GM18870 (cell line): ENCODE measurements around the gene CMTM8.
A peak's percentile ranks its signal among the peaks of the same experiment; 100 is the strongest.
"Not testable (repeated sequence)": the region's sequence is repeated elsewhere in the genome, so short reads cannot be mapped to it uniquely, and the experiment has no call there.

Experiments
- ATAC-seq: cut with Tn5 transposase; IDR thresholded peaks from one replicate; pipeline ENCODE4 v1.9.1; 2021; ENCODE audit warnings: moderate library complexity; ENCODE audit not compliant: unreplicated experiment

CMTM8 gene

DNA sequence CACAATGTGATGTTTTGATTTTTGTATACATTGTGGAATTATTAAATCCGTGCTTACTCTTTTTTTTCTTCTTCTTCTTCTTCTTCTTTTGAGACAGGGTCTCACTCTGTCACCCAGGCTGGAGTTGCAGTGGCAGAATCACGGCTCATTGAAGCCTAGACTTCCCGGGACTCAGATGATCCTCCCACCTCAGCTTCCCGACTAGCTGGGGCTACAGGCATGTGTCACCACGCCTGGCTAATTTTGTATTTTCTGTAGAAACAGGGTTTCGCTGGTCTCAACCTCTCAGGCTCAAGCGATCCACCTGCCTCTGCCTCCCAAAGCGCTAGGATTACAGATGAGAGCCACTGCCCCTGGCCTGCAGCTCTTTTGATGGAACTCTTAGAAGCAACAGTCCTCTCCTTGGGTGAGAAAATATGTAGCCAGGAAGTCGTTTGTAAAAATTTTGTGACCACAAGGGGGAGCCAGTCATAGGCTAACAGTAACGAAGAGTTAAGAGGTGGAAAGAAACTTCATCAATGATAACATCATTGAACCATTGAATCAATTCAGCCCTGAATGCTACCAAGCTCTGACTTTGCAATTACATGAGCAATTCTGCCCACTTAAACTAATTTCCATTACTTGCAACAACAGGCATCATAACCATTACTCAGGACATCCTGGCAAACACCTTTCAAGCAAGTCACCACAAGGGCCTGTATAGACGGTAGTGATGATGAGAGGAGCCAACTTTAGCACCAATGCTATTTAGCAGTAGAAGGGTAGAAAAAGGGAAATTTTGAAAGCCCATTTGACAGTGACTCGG lies 136.5 kb downstream of the CMTM8 start:
- no peak for ATAC-seq

DNA sequence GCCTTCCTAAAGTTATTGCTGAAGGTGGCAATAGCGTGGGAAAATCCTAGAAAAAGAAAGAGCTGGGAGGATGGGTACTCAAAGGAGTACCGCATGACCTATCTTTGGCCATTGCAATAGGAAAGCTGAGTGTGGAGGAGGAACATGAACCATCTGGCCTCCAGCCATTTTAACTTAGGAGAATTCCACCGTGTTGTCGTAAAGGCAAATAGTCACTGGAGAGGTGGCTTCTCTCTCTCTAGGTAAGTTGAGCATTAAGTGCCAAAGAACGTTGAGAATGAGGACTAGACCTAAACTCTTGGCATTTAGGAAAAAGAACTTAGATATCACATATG lies 137.1 kb downstream of the CMTM8 start:
- no peak for ATAC-seq

DNA sequence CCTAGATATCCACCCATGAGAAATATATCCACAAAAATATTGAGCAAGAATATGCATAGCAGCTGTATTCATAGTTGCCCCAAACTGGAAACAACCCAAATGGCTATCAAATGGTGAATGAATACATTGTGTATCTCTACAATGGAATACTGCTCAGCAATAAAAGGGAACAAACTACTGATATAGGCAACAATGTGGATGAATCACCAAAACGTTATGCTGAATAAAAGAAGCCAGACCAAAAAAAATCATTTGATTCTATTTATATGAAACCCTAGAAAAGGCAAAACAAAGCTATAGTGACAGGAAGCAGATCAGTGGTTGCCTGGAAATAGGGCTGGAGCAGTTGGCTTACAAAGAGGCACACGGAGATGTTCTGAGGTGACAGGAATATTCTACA lies 137.6 kb downstream of the CMTM8 start:
- no peak for ATAC-seq

DNA sequence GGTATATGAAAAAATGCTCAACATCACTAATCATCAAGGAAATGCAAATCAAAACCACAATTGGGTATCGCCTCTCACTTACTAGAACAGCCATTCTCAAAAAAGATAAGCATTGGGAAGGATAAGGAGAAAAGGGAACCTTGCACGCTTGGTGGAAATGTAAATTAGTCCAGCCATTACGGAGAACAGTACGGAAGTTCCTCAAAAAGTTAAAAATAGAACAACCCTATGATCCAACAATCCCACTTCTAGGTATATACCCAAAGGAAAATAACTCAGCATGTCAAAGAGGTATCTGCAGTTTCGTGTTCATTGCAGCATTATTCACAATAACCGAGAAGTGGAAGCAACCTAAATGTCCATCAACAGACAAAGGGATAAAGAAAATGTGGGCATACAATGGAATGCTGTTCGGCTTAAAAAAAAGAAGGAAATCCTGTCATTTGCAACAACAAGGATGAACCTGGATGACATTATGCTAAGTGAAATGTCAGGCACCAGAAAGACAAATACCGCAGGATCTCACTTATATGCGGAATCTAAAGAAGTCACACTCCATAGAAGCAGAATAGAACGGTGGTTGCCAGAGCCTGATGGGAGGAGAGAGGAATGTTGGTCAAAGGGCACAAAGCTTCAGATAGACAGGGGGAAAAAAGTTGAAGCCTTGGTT lies 141.5 kb downstream of the CMTM8 start:
- ATAC-seq, result no peak

DNA sequence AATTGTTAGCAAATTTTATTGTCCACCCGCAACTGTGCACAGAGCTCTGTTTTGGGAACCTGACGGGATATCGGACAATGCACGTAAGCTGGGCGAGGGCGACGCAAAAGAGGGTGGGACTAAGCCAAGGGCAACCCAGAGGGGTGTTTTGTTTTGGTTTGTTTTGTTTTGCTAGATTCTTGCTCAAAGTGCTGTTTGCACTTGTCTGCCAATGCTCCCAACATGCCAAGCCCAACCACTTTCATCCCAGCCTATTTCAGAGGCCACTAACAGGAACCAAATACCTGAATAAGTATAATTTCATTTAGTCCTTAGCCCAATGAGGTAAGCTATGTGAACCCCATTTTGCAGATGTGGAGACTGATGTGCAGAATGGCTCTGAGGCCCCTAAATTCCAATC lies 143.4 kb downstream of the CMTM8 start:
- ATAC-seq, result no peak

DNA sequence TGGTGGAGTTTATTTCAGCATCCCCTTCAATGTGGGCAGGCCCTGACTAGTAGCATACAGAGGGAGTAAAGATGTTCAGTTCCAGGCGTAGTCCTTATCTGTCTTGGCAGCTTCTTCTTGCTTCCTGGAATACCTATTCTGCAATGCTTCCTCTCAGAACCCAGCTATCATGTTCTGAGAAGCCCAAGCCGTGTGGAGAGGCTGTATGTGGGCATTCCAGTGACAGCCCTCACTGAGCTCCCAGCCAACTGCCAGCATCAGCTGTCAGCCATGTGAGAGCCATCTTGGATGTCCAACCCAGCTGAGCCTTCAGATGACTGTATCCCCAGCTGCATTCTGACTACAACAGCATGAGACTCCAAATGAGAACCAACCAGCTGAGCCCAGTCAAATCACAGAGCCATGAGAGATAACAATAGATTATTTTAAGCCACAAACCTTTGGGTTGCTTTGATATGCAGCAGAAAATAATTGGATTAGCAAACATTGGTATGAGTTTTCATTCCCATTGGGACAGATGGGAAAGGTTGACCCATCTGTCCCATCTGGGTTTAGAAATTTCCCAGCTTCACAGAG lies 144.7 kb downstream of the CMTM8 start:
- no peak for ATAC-seq

DNA sequence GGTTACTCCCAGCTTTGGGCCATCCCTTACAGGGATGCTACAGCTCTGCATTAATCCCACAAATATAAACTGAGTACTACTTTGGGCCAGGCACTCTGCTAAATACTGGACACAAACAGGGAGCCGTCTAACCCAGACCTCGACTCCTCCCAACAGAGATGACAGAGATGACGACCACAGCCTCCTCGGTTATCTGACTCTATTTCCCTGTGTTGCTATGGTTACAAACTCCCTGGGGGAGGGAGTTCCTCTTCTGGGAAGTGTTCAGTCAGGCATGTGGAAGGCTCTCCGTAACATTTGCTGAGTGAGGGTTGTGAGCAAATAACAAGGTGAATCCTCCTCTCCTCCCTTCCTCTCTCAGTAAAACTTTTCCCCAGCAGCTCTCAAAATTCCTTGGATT lies 146.5 kb downstream of the CMTM8 start:
- no peak for ATAC-seq

DNA sequence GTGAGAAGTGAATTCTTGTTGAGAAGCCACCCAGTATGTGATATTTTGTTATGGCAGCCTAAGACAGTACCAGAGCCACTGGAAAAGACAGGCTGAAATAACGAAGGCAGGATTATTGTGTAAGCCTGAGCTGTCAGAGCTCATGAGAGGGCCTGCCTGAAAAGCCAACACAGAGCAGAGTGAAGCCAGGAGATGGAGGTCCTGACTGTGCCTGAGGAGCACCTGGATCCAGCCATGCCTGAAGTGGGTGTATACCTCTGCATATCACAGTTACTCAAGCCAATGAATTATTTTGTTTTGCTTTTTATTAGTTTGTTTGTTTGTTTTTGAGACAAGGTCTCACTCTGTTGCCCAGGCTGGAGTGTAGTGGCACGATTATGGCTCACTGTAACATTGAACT lies 149.0 kb downstream of the CMTM8 start:
- no peak for ATAC-seq

DNA sequence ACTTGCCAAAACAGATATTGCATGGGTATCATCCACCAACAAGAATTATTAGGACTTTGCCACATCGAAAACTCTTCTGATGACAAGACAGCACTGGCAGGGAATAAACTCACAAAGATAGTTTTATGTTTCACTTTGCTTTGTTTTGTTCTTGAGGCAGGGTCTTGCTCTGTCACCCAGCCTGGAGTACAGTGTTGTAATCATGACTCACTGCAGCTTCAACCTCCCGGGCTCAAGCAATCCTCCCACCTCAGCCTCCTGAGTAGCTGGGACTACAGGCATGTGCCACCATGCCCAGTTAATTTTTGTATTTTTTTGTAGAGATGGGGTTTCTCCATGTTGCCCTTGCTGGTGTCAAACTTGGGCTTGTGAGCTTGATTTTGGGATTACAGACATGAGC lies 151.1 kb downstream of the CMTM8 start:
- ATAC-seq, result not testable (repeated sequence)

DNA sequence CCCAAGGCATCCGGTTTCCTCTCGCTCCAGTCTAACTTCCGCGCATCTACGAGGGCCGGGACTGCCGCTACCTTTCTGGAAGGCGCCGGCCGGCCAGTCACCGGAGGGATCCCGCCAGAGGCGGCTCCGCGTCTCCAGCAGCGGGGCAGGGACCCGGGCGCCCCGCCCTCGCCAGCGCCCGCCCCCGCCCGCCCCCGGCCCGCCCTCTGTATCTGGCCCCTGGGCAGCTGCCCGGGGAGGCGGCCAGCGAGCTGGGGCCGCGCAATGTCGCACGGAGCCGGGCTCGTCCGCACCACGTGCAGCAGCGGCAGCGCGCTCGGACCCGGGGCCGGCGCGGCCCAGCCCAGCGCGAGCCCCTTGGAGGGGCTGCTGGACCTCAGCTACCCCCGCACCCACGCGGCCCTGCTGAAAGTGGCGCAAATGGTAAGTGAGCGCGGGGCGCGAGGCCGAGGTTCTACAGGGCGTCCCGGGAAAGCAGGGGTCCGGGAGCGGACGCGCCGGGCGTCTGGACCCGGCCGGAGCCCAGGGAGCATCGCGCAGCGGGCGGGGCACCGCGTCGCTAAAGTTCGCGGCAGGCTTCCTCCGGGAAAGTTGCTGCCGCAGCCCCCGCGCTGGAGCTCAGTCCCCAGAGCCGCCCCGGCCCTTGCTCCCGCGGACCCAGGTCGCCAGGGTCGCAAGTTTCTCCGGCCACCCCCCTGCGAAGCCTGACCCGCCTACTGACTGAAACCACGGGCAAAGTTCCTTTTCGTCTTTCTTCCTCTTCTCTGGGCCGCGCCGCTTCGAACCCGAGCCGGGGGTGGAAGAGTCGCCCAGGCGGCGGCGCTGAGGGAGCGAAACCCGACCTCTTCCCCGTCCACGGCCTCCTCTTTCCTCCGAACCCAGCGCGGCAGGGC lies 153.4 kb downstream of the CMTM8 start, which contains the start of gene CMTM7:
TSS of gene CMTM7 (plus strand) at position 211 of the 893 bp plus-strand sequence. CDS start at position 265, 54 bp downstream.
- no peak for ATAC-seq

DNA sequence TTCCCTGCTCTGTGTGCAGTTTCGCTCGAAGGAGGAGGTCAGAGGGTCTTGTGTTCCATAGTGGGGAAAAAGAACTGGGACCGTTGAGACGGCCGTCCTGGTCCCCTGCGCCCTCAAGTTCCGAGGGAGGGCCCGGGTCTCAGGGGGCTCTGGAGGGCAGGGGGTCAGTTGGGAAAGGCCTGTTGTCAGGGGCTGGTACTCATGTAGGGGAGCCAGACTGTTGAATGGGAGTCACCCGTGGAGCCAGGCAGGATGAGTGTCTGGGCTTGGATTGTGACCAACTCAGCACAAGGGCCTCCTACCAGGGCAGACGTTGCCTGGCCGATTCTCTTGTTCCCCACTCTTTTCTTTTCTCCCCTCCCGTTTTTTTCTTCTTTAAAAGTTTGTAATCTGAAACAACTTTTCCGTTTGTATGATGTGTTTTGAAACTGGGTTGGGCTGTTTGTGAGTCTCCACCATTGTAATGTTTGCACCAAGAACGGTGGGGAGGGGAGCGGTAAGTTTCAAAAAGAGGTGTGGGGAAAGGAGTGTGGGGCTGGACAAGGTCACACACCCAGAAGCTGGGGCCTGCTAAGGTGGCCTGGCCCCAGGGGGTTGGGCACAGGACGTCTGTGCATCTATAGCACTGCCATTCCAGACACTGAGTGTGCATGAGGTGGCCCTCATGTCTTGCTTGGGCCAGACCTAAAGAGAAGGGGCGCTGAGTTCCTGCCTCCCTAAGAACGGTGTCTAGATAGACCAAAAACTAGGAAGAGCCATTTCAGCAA lies 154.2 kb downstream of the CMTM8 start:
- no peak for ATAC-seq

DNA sequence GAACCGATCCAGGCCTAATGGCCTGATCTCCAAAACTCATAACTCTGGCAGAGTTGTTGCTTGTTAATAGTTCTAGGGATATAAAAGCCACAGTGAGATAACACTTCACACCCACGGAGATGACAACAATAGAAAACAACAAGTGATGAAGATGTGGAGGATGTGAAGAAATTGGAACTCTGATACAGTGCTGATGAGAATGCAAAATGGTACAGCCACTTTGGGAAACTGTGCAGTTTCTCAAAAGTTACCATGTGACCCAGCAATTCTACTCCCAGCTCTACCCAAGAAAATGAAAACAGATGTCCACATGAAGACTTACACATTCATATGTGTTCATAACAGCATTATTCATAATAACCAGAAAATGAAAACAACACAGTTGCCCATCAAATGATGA lies 157.0 kb downstream of the CMTM8 start:
- no peak for ATAC-seq

DNA sequence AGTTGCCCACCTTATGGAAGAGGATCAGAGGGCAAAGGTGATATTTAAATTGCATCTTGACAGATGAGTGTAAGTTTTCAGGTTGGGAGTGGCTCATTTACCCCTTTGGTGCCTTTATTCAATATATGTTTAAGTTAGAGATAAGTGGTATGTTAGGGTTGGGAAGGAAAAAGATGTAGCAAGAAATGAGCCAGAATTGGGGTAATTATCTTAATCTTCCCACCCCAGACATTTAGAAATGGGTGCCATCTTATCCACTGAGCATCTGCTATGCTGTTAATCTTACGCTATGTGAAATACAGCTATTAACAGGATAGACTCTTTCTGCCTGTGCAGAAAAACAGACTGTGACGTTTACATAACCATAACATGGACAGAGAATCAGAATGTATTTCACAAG lies 159.5 kb downstream of the CMTM8 start:
- no peak for ATAC-seq

DNA sequence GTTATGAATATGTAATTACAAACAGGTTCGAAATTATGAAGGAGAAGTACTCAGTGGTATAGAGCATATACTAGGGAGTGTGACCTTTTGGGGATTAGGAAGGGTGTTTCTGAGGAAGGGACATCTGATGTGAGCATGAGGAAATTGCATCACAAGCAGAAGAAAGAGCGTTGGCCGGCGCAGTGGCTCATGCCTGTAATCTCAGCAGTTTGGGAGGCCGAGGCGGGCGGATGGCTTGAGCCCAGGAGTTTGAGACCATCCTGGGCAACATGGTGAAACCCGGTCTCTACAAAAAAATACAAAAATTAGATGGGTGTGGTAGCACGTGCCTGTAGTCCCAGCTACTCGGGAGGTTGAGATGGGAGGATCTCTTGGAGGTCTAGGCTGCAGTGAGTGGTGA lies 160.1 kb downstream of the CMTM8 start:
- ATAC-seq, result no peak

DNA sequence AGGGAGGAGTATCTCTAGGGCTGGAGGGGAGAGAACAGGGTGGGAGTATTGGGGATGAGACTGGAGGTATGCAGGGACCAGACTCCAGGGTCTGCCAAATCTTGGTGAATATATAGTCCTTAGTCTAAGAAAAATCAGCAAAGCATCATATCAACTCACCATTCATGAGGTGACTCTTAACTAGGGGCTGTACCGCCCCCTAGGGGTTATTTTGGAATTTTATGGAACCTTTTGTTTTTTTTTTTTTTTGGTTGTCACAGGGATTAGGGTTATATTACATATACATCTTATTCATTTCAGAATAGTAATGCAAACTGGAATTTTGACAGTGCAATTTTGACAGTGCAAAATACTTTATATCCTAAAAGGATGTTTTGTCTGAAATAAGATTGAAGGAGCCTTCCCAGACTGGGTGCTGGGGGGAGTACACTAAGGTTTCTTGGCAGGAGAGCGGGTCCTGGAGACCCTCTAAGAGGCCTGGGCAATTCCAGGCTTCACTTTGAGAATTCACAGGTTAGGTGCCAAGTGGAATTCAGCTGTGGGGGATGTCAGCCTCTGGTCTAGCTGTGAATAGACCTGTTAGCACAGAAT lies 160.6 kb downstream of the CMTM8 start:
- no peak for ATAC-seq

DNA sequence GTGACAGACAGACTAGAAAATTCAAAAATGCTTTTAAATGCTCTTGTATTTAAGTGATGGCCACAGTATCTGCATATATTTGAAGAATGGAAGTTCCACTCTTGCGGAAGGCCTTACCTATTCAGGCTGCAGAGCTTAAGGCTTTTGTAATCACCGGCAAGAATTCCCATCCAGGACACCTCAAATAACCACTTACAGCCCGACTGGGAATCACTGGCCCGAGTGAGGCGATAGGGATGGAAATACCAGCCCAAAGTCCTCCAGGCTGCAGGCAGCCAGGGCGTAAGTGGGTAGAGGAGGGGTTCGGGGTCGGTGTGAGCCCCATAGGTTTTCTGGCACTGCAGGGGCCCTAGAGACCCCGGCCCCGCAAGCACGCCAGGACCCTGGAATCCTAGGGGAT lies 162.6 kb downstream of the CMTM8 start:
- ATAC-seq, result peak; percentile 11

DNA sequence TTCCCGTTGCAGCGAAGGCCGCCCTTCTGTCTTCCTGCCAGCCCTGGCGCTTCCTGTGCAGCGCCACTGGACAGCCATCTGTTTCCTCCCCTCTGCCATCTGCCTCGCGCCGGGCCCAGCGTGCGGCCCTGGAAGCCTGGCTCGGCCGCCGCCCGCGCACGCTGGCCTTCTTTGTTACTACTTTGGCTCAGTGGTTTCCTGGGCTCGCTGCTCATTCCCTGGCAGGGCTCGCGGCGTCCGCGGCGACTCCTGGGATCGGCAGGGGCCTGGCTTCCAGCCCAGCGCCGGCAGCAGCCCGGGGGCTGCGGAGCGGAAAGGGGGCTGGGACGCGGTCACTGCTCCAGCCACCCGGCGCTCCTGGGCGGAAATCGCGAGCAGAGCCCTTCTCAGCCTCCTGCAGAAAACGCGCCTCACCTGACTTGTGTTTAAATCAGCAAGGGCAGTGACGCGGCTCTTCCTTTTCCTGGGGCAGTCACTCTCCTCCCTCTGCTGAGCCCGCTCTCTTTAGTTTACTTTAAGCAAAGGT lies 163.1 kb downstream of the CMTM8 start:
- ATAC-seq, result peak; percentile 48

DNA sequence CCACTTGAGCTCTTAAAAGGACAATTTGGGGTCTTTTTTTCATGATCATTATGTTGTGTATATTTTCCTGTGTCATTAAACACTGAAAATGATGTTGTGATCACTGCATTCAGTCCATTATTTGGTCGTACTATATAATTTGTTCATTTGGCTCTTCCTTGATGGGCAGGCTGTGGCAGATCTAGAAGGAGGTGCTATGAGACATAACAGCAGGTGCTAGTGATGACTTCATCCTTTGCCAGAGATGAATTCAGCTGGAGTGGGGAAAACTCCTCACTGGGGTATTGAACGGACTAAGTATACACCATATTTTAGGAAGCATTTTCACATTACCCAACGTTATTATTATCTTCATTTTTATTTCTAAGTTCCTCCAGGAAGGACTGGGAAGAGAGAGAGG lies 165.2 kb downstream of the CMTM8 start:
- ATAC-seq, result no peak

DNA sequence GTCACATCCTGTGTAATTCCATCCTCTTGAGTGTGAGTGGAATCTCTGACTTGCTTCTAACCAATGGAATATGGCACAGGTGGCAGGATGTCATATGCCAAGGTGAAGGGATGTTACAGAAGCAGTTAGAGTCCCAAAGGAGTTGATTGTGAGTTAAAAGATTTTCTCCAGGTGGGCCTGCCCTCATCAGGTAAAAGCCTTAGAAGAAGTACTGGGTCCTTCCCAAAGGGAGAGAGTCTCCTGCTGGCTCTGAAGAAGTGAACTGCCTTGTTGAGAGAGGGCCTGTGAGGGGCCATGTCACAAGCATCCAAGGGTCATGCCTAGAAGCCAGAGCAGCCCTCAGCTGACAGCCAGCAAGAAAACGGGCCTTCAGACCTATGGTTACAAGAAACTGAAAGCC lies 166.2 kb downstream of the CMTM8 start:
- no peak for ATAC-seq

DNA sequence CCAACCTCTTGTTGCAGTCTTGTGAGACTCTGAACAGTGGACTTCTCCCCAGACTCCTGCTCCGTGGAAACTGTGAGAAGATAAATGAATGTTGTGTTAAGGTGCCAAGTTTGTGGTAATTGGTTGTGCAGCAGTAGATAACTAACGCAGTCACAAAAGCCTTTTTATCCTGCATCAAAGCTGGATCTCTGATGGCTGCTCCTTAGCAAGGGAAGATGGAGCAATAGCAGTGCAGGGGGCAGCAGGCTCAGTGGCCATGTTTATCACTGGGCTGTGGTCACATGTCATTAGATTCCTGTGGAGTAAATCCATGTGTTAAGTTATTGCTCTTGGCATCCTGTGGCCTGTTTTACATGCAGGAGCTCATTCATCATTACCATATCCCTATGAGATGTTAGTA lies 166.7 kb downstream of the CMTM8 start:
- ATAC-seq, result no peak
